WTC11 (cell line): ENCODE data around the gene PYGB. TPM values are rescaled to one million over a fixed set of nuclear protein-coding genes. Genes with fewer than 3 reads are reported as not detected.
A peak's percentile ranks its signal among the peaks of the same experiment; 100 is the strongest.

Source experiments
- ATAC-seq: fragments of 200-7000 bp; cut with Tn5 transposase; 2 replicates; pipeline ENCODE4 v1.10.0; 2021; ENCODE audit warnings: mild to moderate bottlenecking, moderate library complexity
- CTCF ChIA-PET: fragments of 300-600 bp; sonication (Branson Sonifier 250); formaldehyde crosslinking; loops from one replicate; lab custom pipeline; 2021; ENCODE audit warnings: antibody characterized with exemption; lab: Charles Lee
- POLR2A ChIA-PET: fragments of 350-600 bp; sonication (Branson Sonifier 250); formaldehyde crosslinking; loops from one replicate; lab custom pipeline; 2021; ENCODE audit warnings: antibody characterized with exemption; lab: Charles Lee
- DNase-seq: peaks from one replicate; pipeline ENCODE4 v3.0.0; 2021; ENCODE audit warnings: low spot score
- H3K27ac Mint-ChIP-seq: 2 replicates; pipeline ENCODE4 v1.8.0; 2021; ENCODE audit warnings: mixed read lengths
- H3K27me3 Mint-ChIP-seq: 2 replicates; pipeline ENCODE4 v1.8.0; 2021; ENCODE audit warnings: low read depth, mild to moderate bottlenecking, moderate library complexity, mixed read lengths
- H3K36me3 Mint-ChIP-seq: 2 replicates; pipeline ENCODE4 v1.8.0; 2021; ENCODE audit warnings: mixed read lengths
- H3K4me1 Mint-ChIP-seq: 2 replicates; pipeline ENCODE4 v1.8.0; 2022; ENCODE audit warnings: mixed read lengths
- H3K4me3 Mint-ChIP-seq: 2 replicates; pipeline ENCODE4 v1.8.0; 2021; ENCODE audit warnings: mild to moderate bottlenecking, moderate library complexity, mixed read lengths
- H3K9me3 Mint-ChIP-seq: 2 replicates; pipeline ENCODE4 v1.8.0; 2021; ENCODE audit warnings: mixed read lengths
- AFF4 ChIP-seq: sonication (generic); formaldehyde crosslinking; IDR thresholded peaks from 2 replicates; pipeline ENCODE4 v1.8.1; 2023; ENCODE audit warnings: mild to moderate bottlenecking, missing genetic modification reagents, borderline replicate concordance
- ATF1 ChIP-seq: sonication (generic); formaldehyde crosslinking; IDR thresholded peaks from 2 replicates; pipeline ENCODE4 v1.8.1; 2023; ENCODE audit warnings: mild to moderate bottlenecking, moderate library complexity, missing genetic modification reagents
- CBFB ChIP-seq: sonication (generic); formaldehyde crosslinking; IDR thresholded peaks from 2 replicates; pipeline ENCODE4 v1.8.1; 2022; ENCODE audit warnings: mild to moderate bottlenecking, low read depth, missing genetic modification reagents
- IRF1 ChIP-seq: sonication (generic); formaldehyde crosslinking; IDR thresholded peaks from 2 replicates; pipeline ENCODE4 v1.8.0; 2023; ENCODE audit warnings: missing genetic modification reagents
- KAT7 ChIP-seq: sonication (generic); formaldehyde crosslinking; IDR thresholded peaks from 2 replicates; pipeline ENCODE4 v1.8.1; 2023; ENCODE audit warnings: missing genetic modification reagents, mild to moderate bottlenecking, borderline replicate concordance
- NFYB ChIP-seq: sonication (generic); formaldehyde crosslinking; conservative IDR thresholded peaks from 2 replicates; pipeline ENCODE4 v1.8.0; 2022; ENCODE audit warnings: low read depth, missing genetic modification reagents
- PREB ChIP-seq: sonication (generic); formaldehyde crosslinking; IDR thresholded peaks from 2 replicates; pipeline ENCODE4 v1.8.1; 2022; ENCODE audit warnings: mild to moderate bottlenecking, missing genetic modification reagents, moderate library complexity, borderline replicate concordance
- SMAD3 ChIP-seq: sonication (generic); formaldehyde crosslinking; IDR thresholded peaks from 2 replicates; pipeline ENCODE4 v1.8.0; 2022; ENCODE audit warnings: missing genetic modification reagents, mild to moderate bottlenecking, borderline replicate concordance
- TEAD4 ChIP-seq: sonication (generic); formaldehyde crosslinking; IDR thresholded peaks from 2 replicates; pipeline ENCODE4 v1.8.0; 2022; ENCODE audit warnings: mild to moderate bottlenecking, missing genetic modification reagents
- ZNF263 ChIP-seq: sonication (generic); formaldehyde crosslinking; IDR thresholded peaks from 2 replicates; pipeline ENCODE4 v1.8.1; 2022; ENCODE audit warnings: low read depth, mild to moderate bottlenecking, moderate library complexity, missing genetic modification reagents
- ZNF423 ChIP-seq: fragments of 250-450 bp; sonication (Bioruptor Pico); IDR thresholded peaks from 2 replicates; pipeline ENCODE4 v2.1.2; 2022; ENCODE audit warnings: mild to moderate bottlenecking, moderate library complexity
- total RNA-seq: library from RNA; stranded (reverse); gene quantifications from 3 replicates; pipeline ENCODE4 v1.2.3, GENCODE V29; 2021
- TF ChIP-seq, protein P1 (sequence below): fragments of 250-450 bp; sonication (Bioruptor Pico); IDR thresholded peaks from 2 replicates; pipeline ENCODE4 v1.9.0; 2021; ENCODE audit warnings: mild to moderate bottlenecking

Gene PYGB
- total RNA-seq, 1 experiment from 2014 or later: 48.5 TPM

DNA sequence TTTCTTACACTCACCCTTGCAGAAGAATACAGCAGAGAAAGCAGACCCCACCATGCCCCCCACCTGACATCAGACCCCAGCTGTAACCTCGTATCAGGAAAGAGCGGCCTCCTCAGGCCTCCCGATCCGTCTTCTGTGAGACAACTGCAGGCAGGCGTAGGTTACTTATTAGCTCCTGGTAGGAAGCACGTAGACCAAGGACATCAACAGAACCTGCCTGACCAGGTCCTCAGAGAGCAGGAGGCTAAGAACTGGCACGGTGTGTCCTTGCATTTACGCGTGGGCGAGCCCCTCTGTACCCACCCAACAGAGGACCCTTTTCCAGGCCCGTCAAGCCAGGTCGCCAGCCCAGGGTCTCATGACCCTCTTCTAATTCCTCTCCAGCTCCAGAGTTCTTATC, 91.7 kb downstream of the PYGB start (continued):
- TF ChIP-seq PREB (no peak), ZNF263 (CRISPR knock-in tag) (no peak), ATF1 (CRISPR knock-in tag) (no peak)
- TF ChIP-seq, protein P1, sequence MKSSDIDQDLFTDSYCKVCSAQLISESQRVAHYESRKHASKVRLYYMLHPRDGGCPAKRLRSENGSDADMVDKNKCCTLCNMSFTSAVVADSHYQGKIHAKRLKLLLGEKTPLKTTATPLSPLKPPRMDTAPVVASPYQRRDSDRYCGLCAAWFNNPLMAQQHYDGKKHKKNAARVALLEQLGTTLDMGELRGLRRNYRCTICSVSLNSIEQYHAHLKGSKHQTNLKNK (CRISPR knock-in tag): no peak

DNA sequence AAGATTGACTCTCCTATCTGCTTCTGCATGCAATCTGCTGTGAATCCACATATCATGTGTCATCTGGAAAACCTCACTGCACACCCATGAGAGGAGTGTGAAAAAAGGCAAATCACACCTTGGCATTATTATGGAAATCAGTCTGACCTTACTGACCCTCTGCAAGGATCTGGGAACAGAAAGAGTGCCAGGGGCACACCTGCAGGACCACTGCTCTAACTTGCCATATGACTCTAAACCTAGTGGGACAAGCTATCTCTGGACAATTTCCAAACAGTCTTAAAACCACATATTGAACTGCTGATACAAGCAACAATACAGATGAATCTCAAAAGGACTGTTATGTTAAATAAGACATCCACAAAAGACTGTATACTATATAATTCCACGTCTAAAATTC, 92.5 kb downstream of the PYGB start:
- Mint-ChIP-seq H3K27me3 (no peaks in the 10 kb centered on the region), H3K27ac (no peak overlapping the region)
- ATAC-seq: no peak

GRCh38 chr20:25341716-25342680, 94.1 kb downstream of the PYGB start:
- H3K27ac Mint-ChIP-seq: peak overlapping the region; percentile 52
- H3K4me1 Mint-ChIP-seq: peaks cover 36% of the 10 kb centered on the region

More for the DNA sequence above, 92.5 kb downstream of the PYGB start:
- ChIA-PET CTCF (interaction anchor here (1.3 to 3.9 kb wide), 2 partner anchors 46 to 59 kb away, joined by 3 to 27 read pairs; no protein-coding TSS in a partner anchor), POLR2A (no interaction called here)
- Mint-ChIP-seq H3K4me1 (peaks cover 36% of the 10 kb centered on the region), H3K36me3 (peaks cover 7% of the 10 kb centered on the region), H3K4me3 (no peak overlapping the region), H3K9me3 (no peaks in the 10 kb centered on the region)
- DNase-seq: no peak
- TF ChIP-seq NFYB (CRISPR knock-in tag): no peak
- TF ChIP-seq AFF4: no peak

DNA sequence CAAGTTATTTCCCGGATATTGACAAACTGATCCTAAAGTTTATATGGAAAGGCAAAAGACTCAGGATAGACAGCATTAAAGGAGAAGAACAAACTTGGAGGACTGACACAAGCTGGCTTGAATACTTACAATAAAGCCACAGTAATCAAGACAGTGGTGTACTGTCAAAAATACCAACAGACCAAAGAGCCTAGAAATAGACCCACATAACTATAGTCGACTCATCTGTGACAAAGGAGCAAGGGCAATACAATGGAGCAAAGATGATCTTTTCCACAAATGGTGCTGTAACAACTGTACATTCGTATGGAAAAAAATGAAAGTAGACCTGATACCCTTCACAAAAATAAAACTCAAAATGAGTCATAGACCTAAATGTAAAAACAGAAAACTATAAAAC, 96.7 kb downstream of the PYGB start:
- ATAC-seq (no peak), DNase-seq (no peak)
- peaks cover 24% of the 10 kb centered on the region for H3K4me1 Mint-ChIP-seq
- H3K27ac Mint-ChIP-seq: no peak overlapping the region
- CTCF ChIA-PET: interaction anchor here (0.9 kb wide), 1 partner anchor 9 kb away, joined by 3 read pairs; no protein-coding TSS in a partner anchor
- no peak overlapping the region for H3K4me3 Mint-ChIP-seq
- no peak for TF ChIP-seq KAT7
- peaks cover 3% of the 10 kb centered on the region; the same call in 1 of the 2 replicates for H3K9me3 Mint-ChIP-seq
- peaks cover 5% of the 10 kb centered on the region; the same call in 1 of the 2 replicates for H3K36me3 Mint-ChIP-seq
- POLR2A ChIA-PET: no interaction called here
- no peaks in the 10 kb centered on the region for H3K27me3 Mint-ChIP-seq

More at GRCh38 chr20:25341716-25342680, 94.1 kb downstream of the PYGB start:
- ChIA-PET CTCF (interaction anchor here (1.9 kb wide), 1 partner anchor 57 kb away, joined by 7 read pairs; no protein-coding TSS in a partner anchor), POLR2A (interaction anchor here (1.0 kb wide), 1 partner anchor 23 kb away, joined by 3 read pairs; no protein-coding TSS in a partner anchor)
- Mint-ChIP-seq H3K27me3 (no peaks in the 10 kb centered on the region), H3K9me3 (no peaks in the 10 kb centered on the region), H3K36me3 (no peaks in the 10 kb centered on the region), H3K4me3 (no peak overlapping the region)
- ATAC-seq: peak; percentile 47; the same call in 1 of the 2 replicates
- DNase-seq: no peak
- TF ChIP-seq SMAD3 (CRISPR knock-in tag): no peak
- no peak for TF ChIP-seq TEAD4 (CRISPR knock-in tag)
- TF ChIP-seq IRF1 (CRISPR knock-in tag): no peak
- TF ChIP-seq CBFB: no peak
- no peak for TF ChIP-seq ZNF423 (CRISPR knock-in tag)
